Subcutaneous abdominal adipose tissue (tissue), 5 donors: ENCODE results near the gene OPRL1.
A peak's percentile ranks its signal among the peaks of the same experiment; 100 is the strongest.

ENCODE experiments used
- H3K27ac ChIP-seq: one replicate; pipeline ENCODE4 v1.7.0; 2013; ENCODE audit warnings: low read depth, mild to moderate bottlenecking, inconsistent platforms, low read length, moderate library complexity
- H3K27me3 ChIP-seq, 5 donors: one replicate each; pipeline ENCODE4 v1.7.0; 2013; ENCODE audit warnings: low read length in 5 of 5, inconsistent platforms in 1 of 5; ENCODE audit not compliant: control insufficient read depth in 5 of 5, insufficient read depth in 4 of 5
- H3K36me3 ChIP-seq, 5 donors: one replicate each; pipeline ENCODE4 v1.7.0; 2013; ENCODE audit warnings: low read length in 5 of 5; ENCODE audit not compliant: control insufficient read depth in 5 of 5, insufficient read depth in 5 of 5
- H3K4me1 ChIP-seq, 5 donors: one replicate each; pipeline ENCODE4 v1.7.0; 2013; ENCODE audit warnings: low read length in 5 of 5, mild to moderate bottlenecking in 3 of 5, moderate library complexity in 1 of 5; ENCODE audit not compliant: control insufficient read depth in 5 of 5, insufficient read depth in 5 of 5
- H3K4me3 ChIP-seq, 5 donors: one replicate each; pipeline ENCODE4 v1.7.0; 2013; ENCODE audit warnings: low read length in 5 of 5, low read depth in 1 of 5
- H3K9ac ChIP-seq, 5 donors: one replicate each; pipeline ENCODE4 v1.7.0; 2013; ENCODE audit warnings: low read length in 5 of 5, mild to moderate bottlenecking in 4 of 5, moderate library complexity in 3 of 5
- H3K9me3 ChIP-seq, 5 donors: one replicate each; pipeline ENCODE4 v1.7.0; 2013; ENCODE audit warnings: low read length in 5 of 5; ENCODE audit not compliant: control insufficient read depth in 5 of 5
- donor health status: healthy.
- donor health status: healthy.
- donor health status: healthy.
- donor health status: healthy.
- donor health status: healthy.

OPRL1 gene

GRCh38 chr20:64080013-64080812 is at the start of gene OPRL1:
Gene OPRL1, plus strand, starts transcription at chr20:64080082. Its CDS starts 12,639 bp downstream, at chr20:64092721.
- Histone ChIP-seq H3K9ac (peak within 1 kb of the TSS; percentile 16 to 84 (median 82)), H3K27me3 (peaks cover 7 to 15% (median 14%) of the 10 kb centered on the region in 5 donors), H3K4me3 (peak within 1 kb of the TSS; percentile 59 to 78 (median 73)), H3K9me3 (no peaks in the 10 kb centered on the region), H3K36me3 (peaks cover 0 to 3% (median 1%) of the 10 kb centered on the region in 5 donors), H3K27ac (peak within 1 kb of the TSS; percentile 37), H3K4me1 (peaks cover 0 to 81% (median 61%) of the 10 kb centered on the region in 5 donors)

- Histone ChIP-seq H3K4me1 (peaks cover 0 to 4% (median 0%) of the 10 kb centered on the region in 5 donors), H3K36me3 (peaks cover 0 to 96% (median 86%) of the 10 kb centered on the region in 5 donors), H3K4me3 (no peak overlapping the region)
These were observed 49.3 kb upstream of the OPRL1 start for GRCh38 chr20:64030371-64031134.

GRCh38 chr20:64031822-64032314 is 48.0 kb upstream of the OPRL1 start:
- Histone ChIP-seq H3K27ac (no peak overlapping the region), H3K4me1 (peaks cover 0 to 12% (median 9%) of the 10 kb centered on the region in 5 donors), H3K9ac (no peak overlapping the region), H3K4me3 (no peak overlapping the region), H3K9me3 (no peaks in the 10 kb centered on the region), H3K27me3 (peaks cover 0 to 8% (median 6%) of the 10 kb centered on the region in 5 donors), H3K36me3 (peaks cover 0 to 83% (median 78%) of the 10 kb centered on the region in 5 donors)

More at GRCh38 chr20:64030371-64031134, 49.3 kb upstream of the OPRL1 start:
- Histone ChIP-seq H3K9me3 (no peaks in the 10 kb centered on the region), H3K27ac (no peak overlapping the region), H3K9ac (no peak overlapping the region), H3K27me3 (no peaks in the 10 kb centered on the region)

- Histone ChIP-seq H3K27me3 (peaks cover 0 to 17% (median 14%) of the 10 kb centered on the region in 5 donors), H3K9me3 (no peaks in the 10 kb centered on the region), H3K9ac (no peak overlapping the region), H3K27ac (no peak overlapping the region), H3K4me3 (no peak overlapping the region), H3K4me1 (peaks cover 0 to 17% (median 9%) of the 10 kb centered on the region in 5 donors), H3K36me3 (peaks cover 0 to 72% (median 67%) of the 10 kb centered on the region in 5 donors)
These were observed 46.9 kb upstream of the OPRL1 start for GRCh38 chr20:64032706-64033624.

- Histone ChIP-seq H3K4me1 (peaks cover 0 to 25% (median 17%) of the 10 kb centered on the region in 5 donors), H3K4me3 (no peak overlapping the region), H3K9ac (no peak overlapping the region), H3K36me3 (peaks cover 0 to 62% (median 57%) of the 10 kb centered on the region in 5 donors), H3K27ac (no peak overlapping the region), H3K27me3 (peaks cover 0 to 17% (median 14%) of the 10 kb centered on the region in 5 donors), H3K9me3 (no peaks in the 10 kb centered on the region)
These were observed 45.8 kb upstream of the OPRL1 start for GRCh38 chr20:64033981-64034493.

- Histone ChIP-seq H3K27me3 (peaks cover 5 to 27% (median 22%) of the 10 kb centered on the region in 5 donors), H3K4me3 (no peak overlapping the region), H3K27ac (no peak overlapping the region), H3K9ac (no peak overlapping the region), H3K36me3 (peaks cover 0 to 49% (median 44%) of the 10 kb centered on the region in 5 donors), H3K9me3 (no peaks in the 10 kb centered on the region), H3K4me1 (peaks cover 0 to 37% (median 24%) of the 10 kb centered on the region in 5 donors)
These were observed 44.6 kb upstream of the OPRL1 start for GRCh38 chr20:64035066-64035932.

GRCh38 chr20:64035933-64036345 is 43.9 kb upstream of the OPRL1 start, which contains the start of gene C20orf204:
Gene C20orf204, plus strand, starts transcription at chr20:64036182. Its CDS starts 142 bp downstream, at chr20:64036324.
- H3K4me1 ChIP-seq, result peaks cover 0 to 44% (median 30%) of the 10 kb centered on the region in 5 donors
- H3K9ac ChIP-seq, result no peak within 1 kb of the TSS
- no peak within 1 kb of the TSS for H3K27ac ChIP-seq
- peaks cover 12 to 34% (median 28%) of the 10 kb centered on the region in 5 donors for H3K27me3 ChIP-seq
- H3K9me3 ChIP-seq, result no peaks in the 10 kb centered on the region
- H3K36me3 ChIP-seq, result peaks cover 0 to 43% (median 38%) of the 10 kb centered on the region in 5 donors
- no peak within 1 kb of the TSS for H3K4me3 ChIP-seq

GRCh38 chr20:64036346-64037198 is 43.3 kb upstream of the OPRL1 start:
- H3K9ac ChIP-seq, result no peak overlapping the region
- no peak overlapping the region for H3K27ac ChIP-seq
- H3K9me3 ChIP-seq, result no peaks in the 10 kb centered on the region
- H3K4me3 ChIP-seq, result no peak overlapping the region
- peaks cover 3 to 50% (median 36%) of the 10 kb centered on the region in 5 donors for H3K4me1 ChIP-seq
- H3K27me3 ChIP-seq, result peaks cover 18 to 40% (median 34%) of the 10 kb centered on the region in 5 donors
- peaks cover 0 to 38% (median 34%) of the 10 kb centered on the region in 5 donors for H3K36me3 ChIP-seq
